HG02642 (cell line): Measurements from ENCODE around the gene CDC14C.
"Not testable (repeated sequence)": the region's sequence is repeated elsewhere in the genome, so short reads cannot be mapped to it uniquely, and the experiment has no call there.

Experiments used
- ATAC-seq: cut with Tn5 transposase; IDR thresholded peaks from one replicate; pipeline ENCODE4 v1.9.1; 2021; ENCODE audit warnings: mild to moderate bottlenecking; ENCODE audit not compliant: unreplicated experiment, poor library complexity

Gene CDC14C

DNA sequence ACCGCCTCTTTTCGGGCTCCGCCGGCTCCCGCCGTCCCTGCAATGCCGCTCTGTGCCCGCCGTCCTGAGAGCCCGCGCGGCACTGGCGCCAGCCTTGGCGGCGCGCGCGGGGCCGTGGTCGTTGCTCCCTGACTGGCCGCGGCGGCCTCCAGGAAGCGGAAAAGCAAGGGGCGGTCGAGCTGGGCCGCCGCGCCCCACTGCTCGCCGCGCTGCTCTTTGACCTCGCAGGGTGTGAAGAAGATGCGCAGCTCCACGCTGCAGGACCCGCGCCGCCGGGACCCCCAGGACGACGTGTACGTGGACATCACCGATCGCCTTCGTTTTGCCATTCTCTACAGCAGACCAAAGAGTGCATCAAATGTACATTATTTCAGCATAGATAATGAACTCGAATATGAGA lies at the start of gene CDC14C:
Gene CDC14C (plus strand): TSS at position 115 of the 400 bp plus-strand sequence. CDS start 126 bp downstream, at position 241.
- no peak for ATAC-seq

DNA sequence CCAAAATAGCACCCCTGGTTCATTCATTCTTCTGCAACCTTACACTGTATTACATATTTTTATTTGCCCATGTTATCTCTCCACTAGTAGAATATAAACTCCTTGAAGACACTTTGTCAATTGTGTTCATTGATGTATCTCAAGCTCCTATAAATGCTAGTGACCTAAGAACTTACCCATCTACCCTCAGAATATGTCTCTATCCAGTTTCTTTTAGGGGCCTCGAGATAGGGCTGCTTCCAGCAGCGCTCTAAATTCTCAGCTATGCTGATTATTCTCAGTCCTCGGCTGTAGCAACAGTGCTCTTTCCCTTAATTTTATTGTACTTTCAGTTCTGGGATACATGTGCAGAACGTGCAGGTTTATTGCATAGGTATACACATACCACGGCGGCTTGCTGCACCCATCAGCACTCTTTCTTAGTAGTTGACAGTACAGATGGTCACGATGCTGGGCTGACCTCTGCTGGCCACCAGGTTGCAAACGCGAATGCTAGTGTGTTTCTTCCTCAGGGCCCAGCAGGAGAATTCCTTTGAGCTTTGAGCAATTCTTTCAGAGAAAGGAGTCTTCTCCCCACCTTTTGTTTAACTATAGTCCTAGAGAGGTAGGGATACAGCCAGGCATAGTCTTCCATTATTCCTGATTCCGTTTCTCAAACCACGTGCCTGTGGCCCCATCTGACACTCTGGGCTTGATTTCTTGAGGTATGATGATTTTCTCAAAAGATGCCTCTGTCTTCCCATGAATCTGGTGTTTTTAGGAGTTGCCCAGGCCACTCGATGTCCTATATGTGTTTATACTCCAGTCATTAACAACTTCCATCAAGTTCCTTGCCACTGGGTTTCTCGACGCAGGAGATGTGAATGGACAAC lies 49.1 kb upstream of the CDC14C start:
- no peak for ATAC-seq

- no peak for ATAC-seq
Observed at GRCh38 chr7:48876087-48876486, 48.3 kb upstream of the CDC14C start.

GRCh38 chr7:48880851-48881250 lies 43.5 kb upstream of the CDC14C start:
- ATAC-seq, result no peak

DNA sequence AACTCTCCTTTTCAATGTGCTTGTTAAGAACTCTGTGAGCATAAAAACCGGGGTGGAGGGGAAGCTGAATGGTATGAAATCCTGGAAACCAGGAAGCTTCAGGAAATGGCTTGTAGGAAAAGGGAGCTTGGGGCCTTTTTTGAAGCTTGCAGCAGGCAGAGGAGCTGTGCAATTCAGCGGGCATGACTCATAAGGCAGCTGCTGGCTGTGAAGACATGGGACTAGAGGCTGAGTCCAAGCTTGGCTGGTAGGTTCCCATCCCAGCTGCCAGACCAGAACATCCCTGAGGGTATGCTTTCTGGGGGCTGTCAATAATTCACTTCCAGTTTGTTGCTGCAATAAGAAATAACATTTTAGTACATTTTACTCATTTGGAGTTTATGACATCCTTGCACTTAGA lies 36.8 kb upstream of the CDC14C start:
- ATAC-seq, result no peak

- ATAC-seq, result no peak
Observed at GRCh38 chr7:48894574-48894973, 29.8 kb upstream of the CDC14C start.

- no peak for ATAC-seq
Observed at GRCh38 chr7:48899932-48900331, 24.4 kb upstream of the CDC14C start.

GRCh38 chr7:48901966-48902365 lies 22.4 kb upstream of the CDC14C start:
- ATAC-seq, result no peak

DNA sequence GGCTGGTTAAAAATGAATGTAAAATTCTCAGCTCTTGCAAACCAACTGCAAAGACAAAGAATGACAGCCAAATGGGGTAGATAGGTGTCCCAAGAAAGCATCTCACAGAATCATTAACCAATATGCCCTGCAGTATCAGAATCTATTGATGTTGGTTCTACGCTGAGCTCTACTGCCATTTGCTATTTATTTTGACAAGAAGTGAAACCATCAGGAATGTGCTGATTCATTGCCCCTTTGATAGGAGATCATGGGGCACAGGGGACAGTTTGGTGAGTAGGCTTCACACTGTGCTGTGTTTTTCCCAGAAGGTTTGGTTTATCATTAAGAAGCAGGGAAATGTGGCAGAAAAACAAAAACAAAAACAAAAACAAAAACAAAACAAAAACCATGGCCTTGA lies 19.4 kb upstream of the CDC14C start:
- no peak for ATAC-seq

- not testable (repeated sequence) for ATAC-seq
Observed at GRCh38 chr7:48905686-48906085, 18.7 kb upstream of the CDC14C start.

DNA sequence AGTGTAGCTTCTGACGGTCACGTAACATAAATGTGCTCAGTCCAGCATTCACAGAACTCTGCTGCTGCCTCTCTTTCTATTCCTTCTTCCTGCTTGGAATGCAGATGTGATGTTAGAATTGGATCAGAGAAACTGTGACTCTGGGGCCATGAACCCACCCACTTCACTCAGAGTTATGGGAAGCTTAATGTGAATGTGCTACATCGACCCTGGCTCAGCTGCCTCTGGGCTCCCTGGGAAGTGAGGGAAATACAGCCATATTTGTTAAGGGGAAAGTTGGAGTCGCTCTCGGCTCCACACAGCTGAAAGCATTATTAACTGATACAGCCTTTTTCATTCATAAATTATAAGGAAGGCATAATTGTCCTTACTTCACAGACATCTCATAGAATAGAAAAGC lies 14.5 kb upstream of the CDC14C start:
- ATAC-seq, result not testable (repeated sequence)

DNA sequence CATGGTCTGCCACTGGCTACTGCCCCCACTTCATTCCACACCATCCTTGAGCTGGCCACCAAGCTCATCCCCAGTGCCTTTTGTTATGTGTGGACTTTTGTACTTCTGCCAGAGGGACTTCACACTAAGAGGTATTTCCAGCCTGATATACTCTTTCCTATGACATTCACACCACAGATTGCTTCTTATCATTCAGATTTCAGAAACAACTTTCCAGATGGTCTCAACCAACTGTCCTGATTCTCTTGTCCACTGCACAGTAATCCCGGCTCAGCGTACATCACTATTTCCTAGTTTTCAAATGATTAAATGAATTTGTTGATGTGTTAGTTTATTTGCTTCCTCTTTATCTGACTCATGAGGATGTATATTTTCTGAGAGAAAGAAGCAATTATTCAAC lies 7.1 kb downstream of the CDC14C start:
- no peak for ATAC-seq

DNA sequence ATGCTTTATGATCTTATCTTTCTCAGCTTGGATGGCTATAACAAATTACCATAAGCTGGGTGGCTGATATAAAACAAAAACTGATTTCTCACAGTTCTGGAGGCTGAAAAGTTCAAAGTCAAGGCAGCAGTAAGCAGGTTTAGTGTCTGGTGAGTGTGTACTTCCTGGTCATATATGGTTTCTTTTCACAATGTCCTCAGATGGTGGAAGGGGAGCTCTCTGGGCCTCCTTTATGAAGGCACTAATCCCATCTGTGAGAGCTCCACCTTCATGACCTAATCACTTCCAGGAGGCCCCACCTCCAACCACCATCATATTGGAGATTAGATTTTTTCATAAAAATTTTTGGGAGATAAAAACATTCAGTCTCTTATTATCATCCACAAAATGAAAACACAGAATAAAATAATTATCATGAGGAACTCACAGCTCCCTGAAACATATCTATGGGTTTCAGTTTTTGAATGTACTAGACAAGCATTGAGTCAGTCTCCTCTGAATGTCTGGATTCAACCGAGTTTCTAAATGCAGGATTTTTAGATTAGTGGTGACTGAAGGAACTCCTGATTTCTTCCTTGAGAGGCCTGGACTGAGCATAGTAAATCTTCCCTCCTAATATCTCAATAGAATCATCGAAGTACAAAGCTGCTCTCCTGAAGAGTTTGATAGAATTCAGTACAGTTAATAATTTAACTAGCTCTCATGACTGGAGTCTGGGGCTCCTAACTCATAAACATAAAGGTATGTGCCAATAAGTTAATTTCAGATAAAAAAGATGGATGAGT lies 8.0 kb downstream of the CDC14C start:
- ATAC-seq, result no peak

DNA sequence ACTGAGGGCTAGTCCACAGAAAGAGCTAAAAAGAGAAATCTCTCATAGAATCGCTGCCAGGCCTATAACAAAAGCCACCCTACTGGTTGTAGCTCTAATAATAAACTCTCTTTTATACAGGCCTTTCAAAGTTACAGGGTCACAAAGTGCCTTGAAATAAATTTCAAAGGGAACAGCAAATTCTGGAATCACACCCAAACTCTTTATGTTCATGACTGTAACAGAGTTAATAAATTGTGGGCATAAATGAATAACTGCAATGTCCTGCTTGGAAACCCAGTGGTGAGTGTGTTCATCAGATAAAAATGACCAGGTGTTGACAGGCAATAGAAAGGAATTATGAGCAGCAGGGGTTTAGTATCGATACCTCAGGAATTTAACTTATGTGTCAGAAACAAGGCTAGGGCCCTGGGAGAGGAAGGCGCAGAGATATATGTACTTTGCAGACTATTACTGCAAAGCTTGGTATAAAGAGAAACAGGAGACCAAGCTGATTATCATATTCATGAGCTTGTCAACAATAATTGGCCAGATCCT lies 9.3 kb downstream of the CDC14C start:
- no peak for ATAC-seq

GRCh38 chr7:48938539-48939295 lies 14.4 kb downstream of the CDC14C start:
- no peak for ATAC-seq

- no peak for ATAC-seq
Observed at GRCh38 chr7:48943279-48943990, 19.1 kb downstream of the CDC14C start.

DNA sequence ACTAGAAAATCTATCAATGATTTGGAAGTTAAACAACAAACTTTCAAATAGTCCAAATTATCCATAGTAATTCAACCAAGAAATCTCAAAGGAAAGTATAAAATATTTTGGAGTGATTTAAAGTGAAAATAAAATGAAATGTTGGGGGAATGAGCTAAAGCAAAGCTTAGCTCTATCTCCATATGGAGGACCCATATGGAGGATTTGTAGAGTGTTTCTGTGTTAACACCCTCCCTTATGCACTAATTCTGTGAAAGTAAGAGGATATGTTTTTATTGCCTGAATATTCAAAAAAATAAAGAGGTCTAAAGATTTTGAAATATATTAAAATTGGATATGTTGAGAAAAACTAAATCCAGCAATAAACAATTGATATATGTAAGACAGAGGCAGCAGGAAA lies 31.6 kb downstream of the CDC14C start:
- ATAC-seq, result no peak

DNA sequence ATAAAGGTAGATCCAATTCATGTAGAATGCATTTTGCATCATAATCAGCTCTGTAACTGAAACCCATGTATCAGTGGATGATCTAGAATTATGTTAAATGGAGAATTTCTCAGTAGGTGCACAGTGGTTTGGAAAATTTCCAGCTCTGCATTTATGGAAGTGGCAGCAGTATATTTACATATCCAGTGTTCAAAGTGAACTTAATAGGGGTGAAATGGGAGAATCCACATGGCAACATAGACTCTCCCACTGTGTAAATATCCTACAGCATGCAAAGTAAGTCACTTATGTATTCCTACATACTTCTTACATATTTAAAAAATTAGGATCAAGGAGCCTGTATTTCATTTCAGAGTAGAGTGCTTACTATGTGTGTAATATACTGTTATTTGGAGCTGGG lies 35.3 kb downstream of the CDC14C start:
- no peak for ATAC-seq

- ATAC-seq, result no peak
Observed at GRCh38 chr7:48962821-48963505, 38.6 kb downstream of the CDC14C start.
